ENCODE results near the gene MAP3K2. TPM values are rescaled to one million over a fixed set of nuclear protein-coding genes. Genes with fewer than 3 reads are reported as not detected.

The MAP3K2 gene
- total RNA-seq, 1 donor from 2014 or later, result 62.2 TPM

- Histone ChIP-seq H2AFZ (ENCODE audit: low read depth, low read length) (no peak overlapping the region), H4K20me1 (ENCODE audit: insufficient read depth, low read length) (no peaks in the 10 kb centered on the region), H3K4me3 (ENCODE audit: insufficient read depth, low read depth, low read length) (no peak overlapping the region), H3K9me3 (ENCODE audit: insufficient read depth, low read depth, low read length) (no peaks in the 10 kb centered on the region), H3K27me3 (ENCODE audit: insufficient read depth, low read length) (no peaks in the 10 kb centered on the region), H3K36me3 (ENCODE audit: insufficient read depth, low read length) (no peaks in the 10 kb centered on the region), H3K79me2 (ENCODE audit: insufficient read depth, low read length) (no peaks in the 10 kb centered on the region), H3K9ac (ENCODE audit: low read length) (no peak overlapping the region), H3K4me1 (ENCODE audit: insufficient read depth, low read length) (peaks cover 28% of the 10 kb centered on the region), H3K4me2 (ENCODE audit: low read length) (no peak overlapping the region), H3K27ac (ENCODE audit: low read depth, low read length) (peak overlapping the region; percentile 70)
- H3K27ac Mint-ChIP-seq (ENCODE audit: unreplicated experiment), result peak overlapping the region; percentile 60
- FAIRE-seq (no peak), DNase-seq (ENCODE audit: low read depth) (no peak)
- H3K36me3 Mint-ChIP-seq (ENCODE audit: low read depth, unreplicated experiment), result no peaks in the 10 kb centered on the region
- no peak for TF ChIP-seq EZH2 (IDR thresholded peaks at IDR 0.05; ENCODE audit: insufficient read depth, low read length)
- H3K27me3 Mint-ChIP-seq (ENCODE audit: low read depth, unreplicated experiment), result no peaks in the 10 kb centered on the region
- peaks cover 33% of the 10 kb centered on the region for H3K4me1 Mint-ChIP-seq (ENCODE audit: low read depth, unreplicated experiment)
- H3K9me3 Mint-ChIP-seq (ENCODE audit: unreplicated experiment), result peaks cover 2% of the 10 kb centered on the region
- H3K4me3 Mint-ChIP-seq (ENCODE audit: unreplicated experiment), result peak overlapping the region; percentile 5
Measured at GRCh38 chr2:127407091-127407490, 19.3 kb upstream of the MAP3K2 start.

GRCh38 chr2:127406454-127406853 lies 18.7 kb upstream of the MAP3K2 start:
- Histone ChIP-seq H3K9me3 (ENCODE audit: insufficient read depth, low read depth, low read length) (no peaks in the 10 kb centered on the region), H4K20me1 (ENCODE audit: insufficient read depth, low read length) (no peaks in the 10 kb centered on the region), H3K9ac (ENCODE audit: low read length) (no peak overlapping the region), H3K27ac (ENCODE audit: low read depth, low read length) (no peak overlapping the region), H2AFZ (ENCODE audit: low read depth, low read length) (no peak overlapping the region), H3K4me3 (ENCODE audit: insufficient read depth, low read depth, low read length) (no peak overlapping the region), H3K27me3 (ENCODE audit: insufficient read depth, low read length) (no peaks in the 10 kb centered on the region), H3K79me2 (ENCODE audit: insufficient read depth, low read length) (no peaks in the 10 kb centered on the region), H3K4me2 (ENCODE audit: low read length) (no peak overlapping the region), H3K4me1 (ENCODE audit: insufficient read depth, low read length) (peaks cover 28% of the 10 kb centered on the region), H3K36me3 (ENCODE audit: insufficient read depth, low read length) (no peaks in the 10 kb centered on the region)
- H3K36me3 Mint-ChIP-seq (ENCODE audit: low read depth, unreplicated experiment), result no peaks in the 10 kb centered on the region
- H3K4me3 Mint-ChIP-seq (ENCODE audit: unreplicated experiment), result no peak overlapping the region
- H3K27ac Mint-ChIP-seq (ENCODE audit: unreplicated experiment), result no peak overlapping the region
- H3K9me3 Mint-ChIP-seq (ENCODE audit: unreplicated experiment), result peaks cover 2% of the 10 kb centered on the region
- H3K27me3 Mint-ChIP-seq (ENCODE audit: low read depth, unreplicated experiment), result no peaks in the 10 kb centered on the region
- peaks cover 33% of the 10 kb centered on the region for H3K4me1 Mint-ChIP-seq (ENCODE audit: low read depth, unreplicated experiment)
- DNase-seq (ENCODE audit: low read depth), result no peak
- TF ChIP-seq CTCF (IDR thresholded peaks at IDR 0.05; ENCODE audit: insufficient read depth, low read depth, low read length), result no peak
- no peak for TF ChIP-seq EZH2 (IDR thresholded peaks at IDR 0.05; ENCODE audit: insufficient read depth, low read length)
- FAIRE-seq, result no peak

GRCh38 chr2:127405255-127405610 lies 17.5 kb upstream of the MAP3K2 start:
- Histone ChIP-seq H3K36me3 (ENCODE audit: insufficient read depth, low read length) (no peaks in the 10 kb centered on the region), H2AFZ (ENCODE audit: low read depth, low read length) (no peak overlapping the region), H3K79me2 (ENCODE audit: insufficient read depth, low read length) (no peaks in the 10 kb centered on the region), H3K9me3 (ENCODE audit: insufficient read depth, low read depth, low read length) (no peaks in the 10 kb centered on the region), H3K4me2 (ENCODE audit: low read length) (no peak overlapping the region), H3K4me3 (ENCODE audit: insufficient read depth, low read depth, low read length) (no peak overlapping the region), H3K27ac (ENCODE audit: low read depth, low read length) (no peak overlapping the region), H4K20me1 (ENCODE audit: insufficient read depth, low read length) (no peaks in the 10 kb centered on the region), H3K27me3 (ENCODE audit: insufficient read depth, low read length) (no peaks in the 10 kb centered on the region), H3K9ac (ENCODE audit: low read length) (no peak overlapping the region), H3K4me1 (ENCODE audit: insufficient read depth, low read length) (peaks cover 31% of the 10 kb centered on the region)
- FAIRE-seq, result no peak
- Mint-ChIP-seq H3K9me3 (ENCODE audit: unreplicated experiment) (no peaks in the 10 kb centered on the region), H3K27me3 (ENCODE audit: low read depth, unreplicated experiment) (no peaks in the 10 kb centered on the region), H3K27ac (ENCODE audit: unreplicated experiment) (no peak overlapping the region), H3K4me1 (ENCODE audit: low read depth, unreplicated experiment) (peaks cover 31% of the 10 kb centered on the region), H3K36me3 (ENCODE audit: low read depth, unreplicated experiment) (no peaks in the 10 kb centered on the region), H3K4me3 (ENCODE audit: unreplicated experiment) (no peak overlapping the region)
- TF ChIP-seq CTCF (IDR thresholded peaks at IDR 0.05; ENCODE audit: insufficient read depth, low read depth, low read length) (no peak), EZH2 (IDR thresholded peaks at IDR 0.05; ENCODE audit: insufficient read depth, low read length) (no peak)
- DNase-seq (ENCODE audit: low read depth), result no peak
